ENCODE measurements around the gene C1QTNF2.

C1QTNF2 gene

GRCh38 chr5:160324886-160325285 lies 45.5 kb downstream of the C1QTNF2 start:
- DNase-seq (ENCODE audit: low read depth in 2 of 2): no peak

GRCh38 chr5:160318409-160318808 lies 52.0 kb downstream of the C1QTNF2 start:
- TF ChIP-seq CTCF (IDR thresholded peaks at IDR 0.05; ENCODE audit: low read depth, low read length): no peak
- DNase-seq (ENCODE audit: low read depth in 2 of 2): no peak
- H3K4me3 ChIP-seq (replicated peaks in 1 of 2; ENCODE audit: low read depth in 2 of 2, low read length in 2 of 2): no peak overlapping the region

More at GRCh38 chr5:160324886-160325285, 45.5 kb downstream of the C1QTNF2 start:
- no peak for TF ChIP-seq CTCF (IDR thresholded peaks at IDR 0.05; ENCODE audit: low read depth, low read length)
- H3K4me3 ChIP-seq (replicated peaks in 1 of 2; ENCODE audit: low read depth in 2 of 2, low read length in 2 of 2): no peak overlapping the region

GRCh38 chr5:160317434-160317833 lies 53.0 kb downstream of the C1QTNF2 start:
- no peak for DNase-seq (ENCODE audit: low read depth in 2 of 2)
- no peak overlapping the region for H3K4me3 ChIP-seq (replicated peaks in 1 of 2; ENCODE audit: low read depth in 2 of 2, low read length in 2 of 2)
- TF ChIP-seq CTCF (IDR thresholded peaks at IDR 0.05; ENCODE audit: low read depth, low read length): no peak

- TF ChIP-seq CTCF (IDR thresholded peaks at IDR 0.05; ENCODE audit: low read depth, low read length): no peak
- DNase-seq (ENCODE audit: low read depth in 2 of 2): peak; percentile 14 to 66
- no peak overlapping the region for H3K4me3 ChIP-seq (replicated peaks in 1 of 2; ENCODE audit: low read depth in 2 of 2, low read length in 2 of 2)
These were observed 54.5 kb downstream of the C1QTNF2 start for GRCh38 chr5:160315968-160316367.

GRCh38 chr5:160312960-160313727 lies 57.3 kb downstream of the C1QTNF2 start:
- H3K4me3 ChIP-seq (replicated peaks in 1 of 2; ENCODE audit: low read depth in 2 of 2, low read length in 2 of 2): peak overlapping the region; percentile 54 to 67
- no peak for TF ChIP-seq CTCF (IDR thresholded peaks at IDR 0.05; ENCODE audit: low read depth, low read length)

GRCh38 chr5:160312134-160312959 lies 58.1 kb downstream of the C1QTNF2 start, which contains the start of gene CCNJL:
Gene CCNJL (minus strand): TSS chr5:160312564. CDS start chr5:160311923, 641 bp downstream.
- DNase-seq (ENCODE audit: low read depth in 2 of 2): peak; percentile 19 to 22
- no peak for TF ChIP-seq CTCF (IDR thresholded peaks at IDR 0.05; ENCODE audit: low read depth, low read length)
- peak within 1 kb of the TSS; percentile 58 to 67 for H3K4me3 ChIP-seq (replicated peaks in 1 of 2; ENCODE audit: low read depth in 2 of 2, low read length in 2 of 2)

More at GRCh38 chr5:160312960-160313727, 57.3 kb downstream of the C1QTNF2 start:
- DNase-seq (ENCODE audit: low read depth in 2 of 2): no peak

Measured in cardiac fibroblast (primary cell).